ENCODE data around the gene CEP170. TPM values are rescaled to one million over a fixed set of nuclear protein-coding genes. Genes with fewer than 3 reads are reported as not detected.

The CEP170 gene
- total RNA-seq: 101 to 109 TPM (median 108 TPM) in 3 replicates
- long read RNA-seq, full-length matches to known transcripts: 3 of 20 reads
- long read RNA-seq, partial matches to known transcripts: 4 of 20 reads
- long read RNA-seq, other reads (novel, unspliced or antisense): 13 of 20 reads

DNA sequence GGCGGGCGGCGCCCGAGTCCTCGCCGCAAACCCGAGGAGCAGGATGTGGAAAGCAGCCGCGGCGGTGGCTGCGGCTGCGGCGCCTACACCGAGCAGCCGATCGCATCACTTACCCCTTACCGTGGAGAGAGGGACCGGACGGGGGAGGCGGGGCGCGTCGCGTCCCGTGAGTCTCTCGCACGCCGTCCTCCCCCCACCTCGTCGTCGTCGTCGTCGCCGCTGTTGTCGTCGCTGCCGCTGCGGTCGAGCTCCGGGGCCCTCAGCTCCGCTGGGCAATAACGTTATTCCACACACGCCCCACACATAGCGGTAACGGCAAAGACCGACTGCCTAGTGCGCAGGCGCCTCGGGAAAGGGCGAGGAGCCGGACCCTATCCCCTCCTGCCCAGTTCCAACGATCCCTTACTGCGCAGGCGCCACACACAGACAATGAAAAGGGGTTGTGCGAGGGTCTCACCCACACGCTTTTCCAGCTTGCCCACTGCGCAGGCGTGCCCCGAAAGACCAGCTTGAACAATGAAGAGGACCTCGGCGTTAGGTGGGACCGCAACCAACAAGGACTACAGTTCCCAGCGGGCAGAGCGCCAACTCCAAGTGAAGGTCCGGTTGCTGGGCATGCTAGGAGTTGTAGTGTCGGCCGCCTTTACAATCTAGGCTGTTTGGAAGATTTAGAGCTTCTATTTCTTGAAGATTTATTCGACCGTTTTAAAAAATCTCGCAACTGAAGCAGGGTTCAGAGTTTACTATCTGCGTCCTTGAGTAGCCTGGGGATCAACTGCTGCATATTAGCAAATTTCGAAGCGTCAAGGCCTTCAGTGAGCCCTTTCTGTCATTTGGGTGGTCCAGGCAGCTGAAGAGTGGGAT lies at the start of gene CEP170:
Gene CEP170, minus strand, starts transcription at position 355 of the 864 bp plus-strand sequence. CDS start 30,001 bp downstream, outside the sequence.
- no peaks in the 10 kb centered on the region for H3K27me3 Mint-ChIP-seq (ENCODE audit: low read depth)
- TF ChIP-seq, protein P1, sequence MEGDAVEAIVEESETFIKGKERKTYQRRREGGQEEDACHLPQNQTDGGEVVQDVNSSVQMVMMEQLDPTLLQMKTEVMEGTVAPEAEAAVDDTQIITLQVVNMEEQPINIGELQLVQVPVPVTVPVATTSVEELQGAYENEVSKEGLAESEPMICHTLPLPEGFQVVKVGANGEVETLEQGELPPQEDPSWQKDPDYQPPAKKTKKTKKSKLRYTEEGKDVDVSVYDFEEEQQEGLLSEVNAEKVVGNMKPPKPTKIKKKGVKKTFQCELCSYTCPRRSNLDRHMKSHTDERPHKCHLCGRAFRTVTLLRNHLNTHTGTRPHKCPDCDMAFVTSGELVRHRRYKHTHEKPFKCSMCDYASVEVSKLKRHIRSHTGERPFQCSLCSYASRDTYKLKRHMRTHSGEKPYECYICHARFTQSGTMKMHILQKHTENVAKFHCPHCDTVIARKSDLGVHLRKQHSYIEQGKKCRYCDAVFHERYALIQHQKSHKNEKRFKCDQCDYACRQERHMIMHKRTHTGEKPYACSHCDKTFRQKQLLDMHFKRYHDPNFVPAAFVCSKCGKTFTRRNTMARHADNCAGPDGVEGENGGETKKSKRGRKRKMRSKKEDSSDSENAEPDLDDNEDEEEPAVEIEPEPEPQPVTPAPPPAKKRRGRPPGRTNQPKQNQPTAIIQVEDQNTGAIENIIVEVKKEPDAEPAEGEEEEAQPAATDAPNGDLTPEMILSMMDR (IDR thresholded peaks at IDR 0.05): no peak

DNA sequence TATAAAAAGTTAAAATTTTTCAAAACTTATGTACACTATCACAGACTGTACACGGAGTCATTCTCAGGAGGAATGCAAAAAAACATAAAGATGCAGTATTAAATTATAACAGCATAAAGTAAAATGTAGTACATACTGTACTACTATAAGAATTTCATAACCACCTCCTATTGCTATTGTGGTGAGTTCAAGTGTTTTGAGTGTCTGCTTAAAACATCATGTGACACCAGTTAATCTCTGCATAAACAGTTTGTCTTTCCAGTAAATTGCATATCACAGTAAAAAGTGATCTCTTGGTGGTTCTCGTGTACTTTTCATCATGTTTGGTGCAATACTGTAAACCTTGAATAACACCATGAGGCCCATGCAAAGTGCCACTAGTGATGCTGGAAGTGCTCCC lies 46.0 kb upstream of the CEP170 start:
- Mint-ChIP-seq H3K27me3 (ENCODE audit: low read depth) (no peaks in the 10 kb centered on the region), H3K27ac (ENCODE audit: unreplicated experiment) (no peak overlapping the region), H3K9me3 (ENCODE audit: low read depth) (peaks cover 9% of the 10 kb centered on the region), H3K36me3 (ENCODE audit: low read depth) (peaks cover 27% of the 10 kb centered on the region), H3K4me1 (ENCODE audit: low read depth) (peaks cover 5% of the 10 kb centered on the region), H3K4me3 (ENCODE audit: unreplicated experiment) (no peak overlapping the region)
- TF ChIP-seq, protein P1 (IDR thresholded peaks at IDR 0.05): no peak
- DNase-seq (ENCODE audit: low spot score): no peak

More for the DNA sequence above, at the start of gene CEP170:
- no peaks in the 10 kb centered on the region for H3K36me3 Mint-ChIP-seq (ENCODE audit: low read depth)
- peak within 1 kb of the TSS; percentile 99 for H3K27ac Mint-ChIP-seq (ENCODE audit: unreplicated experiment)
- peak; percentile 98 for DNase-seq (ENCODE audit: low spot score)
- H3K4me1 Mint-ChIP-seq (ENCODE audit: low read depth): peaks cover 50% of the 10 kb centered on the region
- H3K4me3 Mint-ChIP-seq (ENCODE audit: unreplicated experiment): peak within 1 kb of the TSS; percentile 97
- no peaks in the 10 kb centered on the region for H3K9me3 Mint-ChIP-seq (ENCODE audit: low read depth)

DNA sequence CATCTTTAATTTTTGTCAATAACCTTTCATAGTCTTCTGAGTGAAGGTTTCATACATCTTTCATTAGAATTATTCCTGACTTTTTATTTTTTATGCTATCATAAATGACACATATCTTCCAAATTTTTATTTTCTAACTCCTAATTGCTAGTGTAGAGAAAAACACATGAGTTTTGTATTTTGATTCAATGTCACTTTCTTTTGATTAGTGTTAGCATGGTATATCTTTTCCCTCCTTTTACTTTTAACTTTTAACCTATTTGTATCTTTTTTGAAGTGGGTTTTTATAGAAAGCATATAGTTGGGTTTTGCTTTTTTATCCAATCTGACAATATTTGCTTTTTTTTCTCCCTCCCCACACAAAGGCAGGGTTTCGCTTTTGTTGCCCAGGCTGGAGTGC lies 44.0 kb upstream of the CEP170 start:
- H3K27ac Mint-ChIP-seq (ENCODE audit: unreplicated experiment): no peak overlapping the region
- TF ChIP-seq, protein P1 (IDR thresholded peaks at IDR 0.05): no peak
- H3K9me3 Mint-ChIP-seq (ENCODE audit: low read depth): peaks cover 11% of the 10 kb centered on the region
- DNase-seq (ENCODE audit: low spot score): no peak
- no peaks in the 10 kb centered on the region for H3K27me3 Mint-ChIP-seq (ENCODE audit: low read depth)
- H3K4me3 Mint-ChIP-seq (ENCODE audit: unreplicated experiment): no peak overlapping the region
- peaks cover 30% of the 10 kb centered on the region for H3K36me3 Mint-ChIP-seq (ENCODE audit: low read depth)
- peaks cover 19% of the 10 kb centered on the region for H3K4me1 Mint-ChIP-seq (ENCODE audit: low read depth)

DNA sequence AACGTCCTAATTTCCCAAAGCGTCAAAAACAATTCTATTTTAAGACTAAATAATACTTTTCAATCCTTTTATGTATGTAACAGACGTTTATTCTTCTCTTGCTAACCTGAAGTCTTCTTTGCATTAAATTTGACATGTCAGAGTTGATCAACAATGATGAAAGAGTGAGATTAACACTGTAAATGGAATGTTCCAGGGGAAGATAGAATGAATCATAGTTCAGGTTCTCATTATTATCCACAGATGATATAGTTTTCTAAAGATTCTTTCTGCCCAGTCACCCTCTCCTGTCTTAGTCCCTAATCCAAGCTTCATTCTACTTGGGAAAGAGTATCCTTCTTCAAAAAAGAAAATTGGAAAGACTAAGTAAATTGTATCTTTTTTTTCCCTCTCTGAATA lies 39.6 kb upstream of the CEP170 start:
- no peak overlapping the region for H3K4me3 Mint-ChIP-seq (ENCODE audit: unreplicated experiment)
- peaks cover 25% of the 10 kb centered on the region for H3K36me3 Mint-ChIP-seq (ENCODE audit: low read depth)
- peak overlapping the region; percentile 12 for H3K27ac Mint-ChIP-seq (ENCODE audit: unreplicated experiment)
- DNase-seq (ENCODE audit: low spot score): no peak
- peaks cover 13% of the 10 kb centered on the region for H3K9me3 Mint-ChIP-seq (ENCODE audit: low read depth)
- H3K27me3 Mint-ChIP-seq (ENCODE audit: low read depth): no peaks in the 10 kb centered on the region
- peaks cover 31% of the 10 kb centered on the region for H3K4me1 Mint-ChIP-seq (ENCODE audit: low read depth)
- TF ChIP-seq, protein P1 (IDR thresholded peaks at IDR 0.05): no peak

DNA sequence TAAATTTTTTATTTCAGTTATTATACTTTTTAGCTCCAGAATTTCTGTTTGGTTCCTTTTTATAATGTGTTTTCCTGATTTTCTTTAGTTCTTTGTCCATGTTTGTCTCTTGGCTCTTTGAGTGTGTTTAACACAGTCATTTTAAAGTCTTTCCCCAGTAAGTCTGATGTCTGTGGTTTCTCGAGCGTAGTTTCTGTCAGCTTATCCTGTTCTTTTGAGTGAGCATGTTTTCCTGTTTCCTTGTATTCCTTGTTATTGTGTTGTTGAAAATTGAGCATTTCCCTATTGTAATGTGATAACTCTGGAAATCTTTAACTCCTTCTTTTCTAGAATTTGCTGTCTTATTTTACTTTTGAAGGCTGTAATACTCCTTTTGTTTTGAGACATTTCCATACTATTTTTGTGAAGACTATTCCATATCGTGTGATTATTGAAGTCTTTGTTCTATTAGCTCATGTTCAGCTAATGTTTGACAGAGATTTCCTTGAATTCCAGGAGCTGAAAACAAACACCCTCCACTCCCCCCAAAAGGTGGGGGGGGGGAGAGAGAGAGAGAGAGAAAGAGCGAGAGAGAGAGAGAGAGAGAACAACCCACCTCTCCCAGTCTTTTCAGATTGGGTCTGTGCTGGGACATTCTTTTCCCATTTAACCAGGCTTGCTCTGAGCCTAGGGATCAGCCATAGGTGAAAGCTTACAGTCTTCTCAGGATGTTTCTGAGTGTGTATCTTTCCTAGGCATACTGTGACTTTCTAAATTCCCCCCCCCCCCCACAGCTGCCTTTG lies 39.1 kb upstream of the CEP170 start:
- Mint-ChIP-seq H3K4me1 (ENCODE audit: low read depth) (peaks cover 31% of the 10 kb centered on the region), H3K9me3 (ENCODE audit: low read depth) (peaks cover 12% of the 10 kb centered on the region), H3K27ac (ENCODE audit: unreplicated experiment) (peak overlapping the region; percentile 79), H3K27me3 (ENCODE audit: low read depth) (no peaks in the 10 kb centered on the region), H3K36me3 (ENCODE audit: low read depth) (peaks cover 26% of the 10 kb centered on the region), H3K4me3 (ENCODE audit: unreplicated experiment) (no peak overlapping the region)
- TF ChIP-seq, protein P1 (IDR thresholded peaks at IDR 0.05): no peak
- DNase-seq (ENCODE audit: low spot score): no peak

Measured in chondrocyte (in vitro differentiated cells).